Parathyroid adenoma (tissue), 2 donors: ENCODE results near the gene SETD5.

ENCODE experiments used
- H2AFZ ChIP-seq: fragments of 300-600 bp; sonication (generic); one replicate; pipeline ENCODE4 v1.7.0; 2017; ENCODE audit warnings: antibody characterized with exemption, mild to moderate bottlenecking
- H3K27ac ChIP-seq: fragments of 300-600 bp; sonication (generic); one replicate; pipeline ENCODE4 v1.7.0; 2017
- H3K27me3 ChIP-seq: fragments of 300-600 bp; sonication (generic); one replicate; pipeline ENCODE4 v1.7.0; 2017; ENCODE audit warnings: low read length; ENCODE audit not compliant: control insufficient read depth, insufficient read depth
- H3K36me3 ChIP-seq: fragments of 300-600 bp; sonication (generic); one replicate; pipeline ENCODE4 v1.7.0; 2017; ENCODE audit warnings: low read length; ENCODE audit not compliant: control insufficient read depth, insufficient read depth
- H3K4me1 ChIP-seq: fragments of 300-600 bp; sonication (generic); one replicate; pipeline ENCODE4 v1.7.0; 2017; ENCODE audit warnings: control low read depth
- H3K4me2 ChIP-seq: fragments of 300-600 bp; sonication (generic); one replicate; pipeline ENCODE4 v1.7.0; 2017; ENCODE audit warnings: low read length
- H3K4me3 ChIP-seq: fragments of 300-600 bp; sonication (generic); one replicate; pipeline ENCODE4 v1.7.0; 2017; ENCODE audit warnings: low read depth, low read length
- H3K79me2 ChIP-seq: fragments of 300-600 bp; sonication (generic); one replicate; pipeline ENCODE4 v1.7.0; 2017; ENCODE audit warnings: control low read depth
- H3K9ac ChIP-seq: fragments of 300-600 bp; sonication (generic); one replicate; pipeline ENCODE4 v1.7.0; 2017; ENCODE audit warnings: mild to moderate bottlenecking
- H3K9me3 ChIP-seq: fragments of 300-600 bp; sonication (generic); one replicate; pipeline ENCODE4 v1.7.0; 2017; ENCODE audit warnings: low read length; ENCODE audit not compliant: control insufficient read depth
- TF ChIP-seq, protein P1 (sequence below): fragments of 300-600 bp; sonication (generic); IDR thresholded peaks from one replicate; pipeline ENCODE4 v1.7.0; 2017; ENCODE audit warnings: antibody characterized with exemption, mild to moderate bottlenecking
- donor health status: primary hyperparathyroidism.

The SETD5 gene

DNA sequence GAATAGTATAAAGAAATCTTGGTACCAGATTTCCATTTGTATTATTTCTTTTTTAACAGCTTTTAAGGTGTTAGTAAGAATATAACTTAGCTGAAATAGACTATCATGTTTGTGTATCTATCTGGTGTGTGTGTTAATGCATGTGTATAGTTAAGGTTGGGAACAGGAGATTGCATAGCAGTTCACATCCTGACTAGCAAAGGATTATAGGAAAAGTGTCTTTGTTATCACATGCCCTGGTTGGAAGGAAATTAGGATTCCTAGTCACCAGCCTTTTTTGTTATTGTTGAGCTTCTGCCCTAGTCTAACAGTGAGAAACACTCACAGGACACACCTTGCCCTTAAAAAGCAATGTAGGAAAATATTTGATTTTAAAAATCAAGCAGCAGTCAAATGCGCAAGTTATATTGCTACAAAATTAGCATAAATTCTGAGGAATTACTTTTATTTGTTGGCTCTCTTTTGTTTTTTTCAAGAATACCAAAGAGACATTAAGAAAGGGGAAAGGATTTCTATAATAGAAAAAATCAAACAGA, 58.2 kb downstream of the SETD5 start:
- Histone ChIP-seq H3K4me1 (no peaks in the 10 kb centered on the region), H3K27me3 (no peaks in the 10 kb centered on the region), H3K36me3 (no peaks in the 10 kb centered on the region), H3K79me2 (no peaks in the 10 kb centered on the region), H3K9me3 (no peaks in the 10 kb centered on the region), H2AFZ (no peak overlapping the region), H3K4me3 (no peak overlapping the region), H3K9ac (no peak overlapping the region), H3K4me2 (no peak overlapping the region), H3K27ac (no peak overlapping the region)
- TF ChIP-seq, protein P1, sequence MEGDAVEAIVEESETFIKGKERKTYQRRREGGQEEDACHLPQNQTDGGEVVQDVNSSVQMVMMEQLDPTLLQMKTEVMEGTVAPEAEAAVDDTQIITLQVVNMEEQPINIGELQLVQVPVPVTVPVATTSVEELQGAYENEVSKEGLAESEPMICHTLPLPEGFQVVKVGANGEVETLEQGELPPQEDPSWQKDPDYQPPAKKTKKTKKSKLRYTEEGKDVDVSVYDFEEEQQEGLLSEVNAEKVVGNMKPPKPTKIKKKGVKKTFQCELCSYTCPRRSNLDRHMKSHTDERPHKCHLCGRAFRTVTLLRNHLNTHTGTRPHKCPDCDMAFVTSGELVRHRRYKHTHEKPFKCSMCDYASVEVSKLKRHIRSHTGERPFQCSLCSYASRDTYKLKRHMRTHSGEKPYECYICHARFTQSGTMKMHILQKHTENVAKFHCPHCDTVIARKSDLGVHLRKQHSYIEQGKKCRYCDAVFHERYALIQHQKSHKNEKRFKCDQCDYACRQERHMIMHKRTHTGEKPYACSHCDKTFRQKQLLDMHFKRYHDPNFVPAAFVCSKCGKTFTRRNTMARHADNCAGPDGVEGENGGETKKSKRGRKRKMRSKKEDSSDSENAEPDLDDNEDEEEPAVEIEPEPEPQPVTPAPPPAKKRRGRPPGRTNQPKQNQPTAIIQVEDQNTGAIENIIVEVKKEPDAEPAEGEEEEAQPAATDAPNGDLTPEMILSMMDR = no peak

DNA sequence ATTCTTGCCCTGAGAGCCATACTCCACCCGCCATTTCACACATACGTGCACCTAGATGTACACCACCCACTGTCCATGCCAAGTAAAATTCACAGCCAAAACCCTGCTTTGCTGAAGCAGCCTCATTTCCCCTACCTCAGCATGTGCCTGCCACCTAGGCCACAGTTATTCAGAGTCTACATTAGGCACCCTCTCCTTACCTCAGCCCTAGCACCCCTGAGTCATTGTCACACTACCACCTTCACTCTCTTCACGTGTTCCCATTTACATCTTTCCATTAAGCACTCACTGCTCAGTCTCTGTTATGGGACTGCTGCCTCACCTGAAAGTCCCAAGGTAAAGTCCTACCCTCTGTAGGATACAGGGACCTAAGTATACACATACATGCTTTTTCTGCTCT, 70.0 kb downstream of the SETD5 start:
- TF ChIP-seq, protein P1 = no peak
- Histone ChIP-seq H3K9me3 (no peaks in the 10 kb centered on the region), H3K4me2 (no peak overlapping the region), H3K27me3 (no peaks in the 10 kb centered on the region), H3K36me3 (no peaks in the 10 kb centered on the region), H3K9ac (no peak overlapping the region), H3K27ac (no peak overlapping the region), H2AFZ (no peak overlapping the region), H3K4me3 (no peak overlapping the region), H3K4me1 (peaks cover 2% of the 10 kb centered on the region), H3K79me2 (peaks cover 9% of the 10 kb centered on the region)

DNA sequence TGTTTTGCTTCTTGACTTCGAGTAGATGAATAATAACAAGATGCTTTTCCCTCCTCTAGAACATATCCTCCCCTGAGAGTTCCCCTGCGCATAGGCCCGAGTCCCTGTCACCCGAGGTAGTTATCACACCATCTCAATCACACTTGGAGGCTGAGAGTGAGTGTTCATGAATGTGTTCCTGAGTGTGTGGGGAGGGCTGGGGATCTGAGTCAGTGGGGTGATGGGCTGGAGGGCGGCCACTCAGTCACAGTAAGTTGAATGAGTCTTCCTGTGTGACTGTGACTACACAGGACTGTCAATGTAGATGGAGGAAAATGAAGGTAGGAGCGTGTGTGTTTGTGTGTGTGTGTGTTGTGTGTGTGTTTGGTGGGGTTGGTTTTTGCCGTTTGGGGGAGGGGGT, 71.0 kb downstream of the SETD5 start:
- H3K4me3 ChIP-seq = no peak overlapping the region
- H3K4me1 ChIP-seq = peaks cover 2% of the 10 kb centered on the region
- no peak overlapping the region for H3K27ac ChIP-seq
- no peak overlapping the region for H2AFZ ChIP-seq
- no peaks in the 10 kb centered on the region for H3K27me3 ChIP-seq
- H3K36me3 ChIP-seq = no peaks in the 10 kb centered on the region
- H3K9me3 ChIP-seq = no peaks in the 10 kb centered on the region
- no peak overlapping the region for H3K9ac ChIP-seq
- no peak overlapping the region for H3K4me2 ChIP-seq
- H3K79me2 ChIP-seq = peaks cover 9% of the 10 kb centered on the region
- TF ChIP-seq, protein P1 = no peak

DNA sequence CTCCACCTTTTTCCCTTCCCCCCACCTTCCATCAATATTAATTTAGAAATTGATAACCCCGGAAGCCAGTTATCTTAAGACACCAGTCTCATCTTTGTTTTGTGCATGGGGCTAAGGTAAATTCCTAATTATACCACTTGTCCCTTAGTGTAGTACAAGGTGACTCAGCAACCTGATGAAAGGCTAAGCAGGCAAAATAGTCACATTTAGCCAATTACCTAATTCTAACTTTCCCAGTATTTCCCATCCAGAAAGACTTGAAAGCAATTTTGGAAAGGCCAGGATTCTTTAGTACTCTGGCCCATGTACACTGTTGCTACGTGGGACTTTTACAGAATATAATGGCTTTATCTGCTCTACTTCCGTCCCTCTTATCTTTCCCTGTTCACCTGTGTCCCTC, 72.6 kb downstream of the SETD5 start:
- Histone ChIP-seq H3K4me1 (peaks cover 2% of the 10 kb centered on the region), H2AFZ (no peak overlapping the region), H3K79me2 (peaks cover 9% of the 10 kb centered on the region), H3K27ac (no peak overlapping the region), H3K36me3 (no peaks in the 10 kb centered on the region), H3K4me2 (no peak overlapping the region), H3K27me3 (no peaks in the 10 kb centered on the region), H3K9me3 (no peaks in the 10 kb centered on the region), H3K9ac (no peak overlapping the region), H3K4me3 (no peak overlapping the region)
- TF ChIP-seq, protein P1 = no peak

DNA sequence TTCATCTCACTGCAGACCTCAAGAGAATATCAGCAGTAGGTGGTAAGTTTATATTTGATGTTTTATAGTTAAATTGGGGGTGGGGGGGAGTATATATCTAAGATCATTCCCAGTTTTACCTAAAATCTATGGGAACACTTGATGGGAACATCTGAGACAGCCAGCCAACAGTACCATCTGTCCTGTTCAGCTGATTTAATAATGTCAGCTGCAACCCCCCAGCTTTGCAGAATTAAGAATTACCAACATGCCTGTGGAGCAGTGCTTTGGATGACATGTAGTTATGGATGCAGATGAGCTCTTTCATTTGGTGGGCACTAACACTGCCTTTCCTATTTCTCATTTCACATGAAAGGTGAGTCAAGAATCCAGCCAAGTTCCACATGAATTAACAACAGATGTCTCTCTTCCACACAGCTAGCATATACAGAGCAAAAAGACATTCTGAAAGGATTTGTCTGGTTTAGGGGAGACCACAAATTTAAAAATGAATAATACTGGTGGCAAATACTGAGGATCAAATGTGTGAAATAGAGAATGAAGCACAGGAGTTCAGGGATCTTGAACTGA, 76.2 kb downstream of the SETD5 start:
- TF ChIP-seq, protein P1 = no peak
- Histone ChIP-seq H3K36me3 (no peaks in the 10 kb centered on the region), H3K4me2 (no peak overlapping the region), H3K27ac (no peak overlapping the region), H3K9me3 (no peaks in the 10 kb centered on the region), H2AFZ (no peak overlapping the region), H3K27me3 (no peaks in the 10 kb centered on the region), H3K4me3 (no peak overlapping the region), H3K9ac (no peak overlapping the region), H3K4me1 (peaks cover 2% of the 10 kb centered on the region), H3K79me2 (no peaks in the 10 kb centered on the region)
